ENCODE results near the gene CERS1.

The CERS1 gene

DNA sequence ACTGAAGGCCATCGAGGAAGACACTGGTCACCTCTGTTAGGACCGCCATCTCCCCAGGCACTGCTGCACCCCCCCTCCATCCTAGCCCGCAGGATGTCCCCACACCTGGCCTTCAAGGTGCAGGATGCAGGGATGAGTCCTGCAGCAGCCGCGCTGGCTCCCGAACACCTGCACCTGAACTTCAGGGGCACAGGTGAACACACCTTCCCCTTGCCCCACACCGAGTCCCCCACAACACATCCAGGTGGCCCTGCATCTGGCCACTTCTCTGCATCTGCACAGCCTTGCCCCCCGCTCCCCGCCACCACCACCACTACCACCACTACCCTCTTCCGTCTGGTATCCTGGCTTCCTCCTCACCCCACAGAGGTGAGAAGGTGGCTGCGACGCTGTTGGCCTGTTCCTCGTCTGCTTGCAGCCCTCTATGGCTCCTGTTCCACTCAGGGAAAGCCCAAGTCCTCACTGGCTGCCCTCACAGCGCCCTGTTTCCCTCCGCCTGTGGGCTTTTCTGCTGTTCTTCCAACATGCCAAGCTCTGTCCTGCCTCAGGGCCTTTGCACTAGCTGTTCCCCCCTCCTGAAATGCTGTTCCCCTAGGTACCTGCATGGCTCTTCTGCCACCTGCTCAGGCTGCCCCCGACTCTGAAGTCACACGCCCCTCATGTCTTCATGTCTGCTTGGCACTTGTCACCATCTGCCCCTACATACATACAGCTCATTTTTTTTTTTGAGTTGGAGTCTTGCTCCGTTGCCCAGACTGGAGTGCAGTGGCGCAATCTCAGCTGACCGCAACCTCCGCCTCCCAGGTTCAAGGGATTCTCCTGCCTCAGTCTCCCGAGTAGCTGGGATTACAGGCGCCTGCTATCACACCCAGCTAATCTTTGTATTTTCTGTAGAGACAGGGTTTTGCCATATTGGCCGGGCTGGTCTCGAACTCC lies 1.4 kb upstream of the CERS1 start:
- no peak for DNase-seq

DNA sequence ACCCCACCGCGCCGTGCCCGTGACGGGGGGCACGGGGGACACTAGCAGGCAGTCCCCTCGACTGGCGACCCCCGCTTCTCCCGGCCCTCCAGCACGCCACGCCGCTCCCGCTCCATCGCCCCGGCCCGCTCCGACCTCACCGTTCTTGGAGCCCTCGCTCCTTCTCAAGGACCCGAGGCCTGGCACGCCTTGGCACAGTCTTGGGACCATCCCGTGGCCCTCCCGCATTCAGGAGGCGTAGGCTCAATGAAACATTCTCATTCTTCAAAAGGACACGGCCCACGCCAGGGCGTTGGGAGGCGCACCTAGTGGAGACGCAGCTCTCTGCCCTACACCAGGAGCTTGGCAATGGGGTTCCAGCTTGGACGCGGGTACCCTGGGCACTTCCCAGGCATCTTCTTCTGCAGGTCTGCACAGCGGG lies 473 bp upstream of the CERS1 start:
- no peak for DNase-seq

DNA sequence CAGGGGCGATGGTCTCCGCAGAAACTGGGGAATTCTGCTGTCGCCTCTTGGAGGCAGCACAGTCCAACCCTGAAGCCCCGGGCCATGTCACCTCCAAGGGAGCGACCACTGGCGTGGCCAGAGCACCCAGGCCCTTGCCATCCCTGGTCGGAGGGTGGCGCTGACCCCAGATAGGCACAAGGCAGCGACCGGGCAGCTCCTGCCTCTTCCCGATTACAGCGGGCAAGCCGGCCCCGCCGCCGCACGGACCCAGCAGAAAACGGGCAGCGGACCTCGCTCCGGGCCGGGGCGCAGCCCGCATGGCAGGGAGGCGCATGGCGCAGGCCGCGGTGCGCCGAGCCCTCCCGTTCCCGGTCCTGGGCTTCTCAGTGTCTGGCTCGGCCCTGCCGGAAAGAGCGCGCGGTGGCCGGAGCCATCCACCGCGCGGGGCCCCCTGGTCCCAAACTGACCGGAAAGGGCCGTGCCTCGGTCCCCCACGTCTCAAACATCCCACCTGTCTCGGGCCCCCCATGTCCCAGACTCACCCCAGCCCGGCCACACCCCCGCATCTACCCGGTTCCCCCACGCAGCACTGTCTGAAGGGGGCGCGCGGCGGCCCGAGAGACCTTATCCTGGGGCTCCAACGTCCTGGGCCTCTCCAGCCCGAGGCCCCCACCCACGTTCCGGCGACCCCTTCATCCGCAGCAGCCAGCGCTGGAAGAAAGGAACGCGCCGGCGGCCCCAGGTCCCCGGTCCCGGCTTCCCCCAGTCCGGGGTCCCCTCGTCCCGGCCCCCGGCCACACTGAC lies 727 bp downstream of the CERS1 start:
- peak; percentile 92 for DNase-seq

DNA sequence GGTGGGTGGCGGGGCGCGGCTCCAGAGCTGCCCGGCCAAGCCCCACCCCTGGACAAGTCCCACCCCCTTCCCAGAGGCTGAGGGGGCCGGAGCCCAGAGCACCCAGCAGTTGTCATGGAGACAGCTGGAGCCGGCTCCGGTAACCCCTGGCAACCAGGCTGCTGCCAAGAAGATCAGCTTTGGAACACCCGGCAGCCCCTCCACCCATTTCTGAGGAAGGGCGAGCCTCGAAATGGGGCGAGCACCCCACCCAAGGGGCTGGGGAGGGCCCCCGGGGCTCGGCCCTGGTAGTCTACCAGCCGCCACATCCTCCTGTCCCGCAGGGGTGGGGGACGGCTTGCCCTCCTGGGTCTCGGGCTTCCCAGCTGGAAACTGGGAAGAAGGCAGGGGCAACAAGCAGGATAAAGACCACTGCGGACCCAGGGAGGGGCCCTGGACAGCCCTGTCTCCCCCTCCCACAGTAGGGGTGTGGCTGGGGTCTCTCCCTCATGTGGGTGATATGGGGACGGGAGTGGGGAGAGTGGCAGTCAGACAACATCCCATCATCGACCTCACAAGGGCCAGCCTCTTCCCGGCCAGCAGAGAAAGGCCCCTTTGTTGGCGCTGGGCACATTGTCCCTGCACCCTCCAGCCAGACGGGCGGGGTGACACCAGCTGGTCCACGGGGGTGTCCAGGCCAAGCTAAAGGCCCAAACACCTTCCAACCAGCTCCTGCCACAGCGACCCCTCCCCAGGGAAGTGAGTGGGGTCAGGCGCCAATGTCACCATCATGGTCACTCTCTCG lies 1.5 kb downstream of the CERS1 start:
- no peak for DNase-seq

DNA sequence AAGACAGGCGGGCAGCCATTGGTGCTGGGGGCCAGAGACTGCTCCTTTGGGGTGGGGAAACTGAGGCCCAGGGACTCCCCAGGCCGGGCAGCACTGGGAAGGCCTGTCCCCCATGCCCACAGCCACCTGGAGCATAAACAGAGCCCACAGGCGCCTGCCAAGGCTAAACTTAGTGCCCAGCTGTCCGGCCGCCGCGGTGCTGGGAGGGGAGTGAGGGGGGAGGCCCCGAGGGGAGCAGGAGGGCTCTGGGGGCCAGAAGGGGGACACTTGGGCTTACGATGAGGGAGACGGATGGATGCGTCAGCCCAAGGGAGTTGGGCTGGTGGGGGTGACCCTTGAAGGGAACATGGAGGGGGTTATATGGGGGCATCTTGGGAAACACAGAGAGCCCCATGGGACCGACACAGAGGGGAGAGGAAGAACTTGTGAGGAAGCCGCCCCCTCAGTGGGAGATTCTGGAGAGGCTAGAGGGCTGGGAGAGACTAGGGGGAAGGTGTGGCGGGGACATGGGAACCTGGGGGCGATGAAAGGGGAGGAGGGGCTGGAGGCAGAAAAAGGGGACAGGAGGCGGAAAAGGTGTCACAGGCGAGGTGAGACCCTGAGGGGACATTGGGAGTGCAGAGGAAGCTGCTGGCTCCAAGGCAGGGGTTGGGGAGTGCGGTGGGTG lies 2.2 kb downstream of the CERS1 start:
- no peak for DNase-seq

DNA sequence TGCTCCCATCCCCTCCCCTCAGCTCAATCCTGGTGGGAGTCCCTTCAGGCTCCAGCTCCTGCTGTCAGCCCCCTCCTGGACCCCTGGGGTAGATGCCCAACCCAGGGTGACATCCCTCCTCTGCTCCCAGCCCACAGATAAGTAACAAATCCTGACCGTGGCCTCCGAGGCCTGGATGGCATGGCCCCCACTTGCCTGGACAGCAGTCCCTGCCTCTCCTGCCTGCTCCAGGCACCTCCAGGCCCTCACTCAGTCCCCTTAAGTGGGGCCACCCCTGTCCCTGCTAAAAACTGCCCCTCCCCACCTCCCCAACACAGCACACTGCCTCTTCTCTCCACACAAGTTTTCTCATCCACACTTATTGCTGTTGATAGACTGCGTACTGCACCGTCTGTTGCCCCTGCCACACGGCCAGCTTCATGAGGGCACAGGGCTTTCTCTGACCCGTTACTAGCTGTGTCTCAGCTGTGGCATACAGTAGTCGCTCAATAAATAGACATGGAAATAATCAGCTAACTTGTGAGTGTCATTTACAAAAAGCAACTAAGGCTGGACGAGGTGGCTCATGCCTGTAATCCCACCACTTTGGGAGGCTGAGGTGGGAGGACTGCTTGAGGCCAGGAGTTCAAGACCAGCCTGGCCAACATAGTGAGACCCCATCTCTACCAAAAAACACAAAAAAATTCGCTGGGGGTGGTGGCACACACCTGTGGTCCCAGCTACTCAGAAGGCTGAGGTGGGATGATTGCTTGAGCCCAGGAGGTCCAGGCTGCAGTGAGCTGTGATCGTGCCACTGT lies 5.8 kb downstream of the CERS1 start:
- DNase-seq: no peak

DNA sequence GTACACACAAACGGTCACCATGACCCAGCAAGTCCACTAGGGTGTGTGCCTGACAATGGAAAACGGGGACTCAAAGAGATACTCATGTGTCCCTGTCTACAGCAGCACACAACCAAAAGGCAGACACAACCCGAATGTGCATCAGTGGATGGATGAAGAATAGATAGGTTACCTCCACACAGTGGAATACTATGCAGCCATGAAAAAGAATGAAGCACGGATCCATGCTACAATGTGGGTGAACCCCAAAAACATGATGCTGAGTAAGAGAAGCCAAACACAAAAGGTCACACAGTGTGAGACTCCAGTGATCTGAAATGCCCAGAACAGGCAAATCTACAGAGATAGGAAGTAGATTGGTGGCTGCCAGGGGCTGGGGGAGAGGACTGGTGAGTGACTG lies 9.0 kb downstream of the CERS1 start:
- no peak for DNase-seq

DNA sequence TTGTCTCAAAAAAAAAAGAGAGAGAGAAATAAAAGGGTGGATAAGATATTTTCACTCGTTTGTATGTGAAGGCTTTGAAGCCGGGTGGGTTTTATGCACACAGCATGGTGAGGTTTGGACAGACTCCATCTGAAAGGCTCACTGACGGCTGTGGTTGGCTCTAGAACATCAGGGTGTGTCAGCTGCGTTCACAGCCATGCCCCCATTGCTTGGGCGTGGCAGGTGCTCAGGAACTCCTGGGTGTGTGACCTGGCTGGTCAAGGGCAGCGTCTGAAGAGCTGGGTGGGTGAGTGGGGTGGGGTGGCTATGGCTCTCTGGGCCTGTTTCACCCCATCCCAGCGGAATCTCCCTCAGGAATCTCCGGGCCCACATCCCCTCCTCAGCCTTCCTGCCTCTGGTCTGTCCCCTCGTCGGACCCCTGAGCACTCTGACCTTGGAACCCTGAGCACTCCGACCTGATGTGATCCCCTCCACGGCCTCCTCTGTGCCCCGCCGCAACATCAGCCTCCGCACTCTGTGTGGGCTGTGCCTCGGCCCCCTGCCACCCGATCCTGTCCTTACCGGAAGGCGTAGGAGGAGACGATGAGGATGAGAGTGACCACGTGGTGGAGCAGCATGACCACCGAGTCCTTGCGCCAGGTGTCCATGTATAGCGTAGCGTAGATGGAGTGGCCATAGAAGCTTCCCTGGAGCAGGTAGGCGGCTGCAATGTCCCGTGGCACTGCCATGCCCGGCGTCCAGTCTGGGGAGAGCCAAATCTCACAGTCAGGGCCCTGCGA lies 12.2 kb downstream of the CERS1 start:
- no peak for DNase-seq

DNA sequence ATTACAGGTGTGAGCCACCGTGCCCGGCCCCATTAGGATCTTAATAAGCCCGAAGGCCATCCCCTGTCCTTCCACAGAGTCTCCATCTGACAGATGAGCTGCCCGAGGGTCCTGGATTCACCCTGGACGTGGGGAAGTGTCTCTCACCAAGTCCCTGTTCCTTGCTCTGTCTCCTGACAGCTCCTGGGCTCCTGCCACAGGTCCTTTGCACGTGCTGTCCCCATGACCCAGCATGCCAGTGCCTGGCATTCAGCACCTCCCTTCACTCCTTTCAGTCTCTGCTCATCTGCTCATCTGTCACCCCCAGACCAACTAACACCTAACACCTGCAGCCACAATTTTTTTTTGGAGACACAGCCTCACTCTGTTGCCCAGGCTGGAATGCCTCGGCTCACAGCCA lies 14.5 kb downstream of the CERS1 start:
- DNase-seq: no peak

DNA sequence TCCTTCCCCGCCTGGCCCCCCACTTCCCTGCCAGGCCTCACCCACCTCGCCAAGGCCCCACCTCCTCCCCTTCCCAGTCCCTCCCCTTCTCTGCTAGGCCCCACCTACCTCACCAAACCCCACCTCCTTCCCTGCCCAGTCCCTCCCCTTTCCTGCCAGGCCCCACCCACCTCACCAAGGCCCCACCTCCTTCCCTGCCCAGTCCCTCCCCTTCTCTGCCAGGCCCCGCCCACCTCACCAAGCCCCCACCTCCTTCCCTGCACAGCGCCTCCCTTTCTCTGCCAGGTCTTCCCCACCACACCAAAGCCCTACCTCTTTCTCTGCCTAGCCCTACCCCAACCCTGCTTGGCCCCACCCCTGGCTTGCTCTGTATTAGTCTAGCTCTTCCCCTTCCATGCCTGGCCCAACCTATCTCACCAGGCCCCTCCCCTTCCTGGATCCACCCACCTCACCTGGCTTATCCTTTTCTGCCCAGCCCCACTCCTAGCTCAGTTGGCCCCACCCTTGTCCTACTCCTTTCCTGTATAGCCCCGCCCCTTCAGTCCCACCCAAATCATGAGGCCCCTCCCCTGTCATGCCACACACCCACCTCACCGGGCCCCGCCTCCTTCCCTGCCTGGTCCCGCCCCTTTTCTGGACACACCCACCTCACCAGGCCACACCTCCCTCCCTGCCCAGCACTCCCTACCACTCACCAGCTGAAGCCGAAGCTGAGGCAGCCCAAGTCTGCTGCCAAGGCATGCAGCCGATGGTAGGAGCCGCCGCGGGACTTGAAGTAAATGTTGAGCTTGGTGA lies 16.2 kb downstream of the CERS1 start:
- peak; percentile 69 for DNase-seq

DNA sequence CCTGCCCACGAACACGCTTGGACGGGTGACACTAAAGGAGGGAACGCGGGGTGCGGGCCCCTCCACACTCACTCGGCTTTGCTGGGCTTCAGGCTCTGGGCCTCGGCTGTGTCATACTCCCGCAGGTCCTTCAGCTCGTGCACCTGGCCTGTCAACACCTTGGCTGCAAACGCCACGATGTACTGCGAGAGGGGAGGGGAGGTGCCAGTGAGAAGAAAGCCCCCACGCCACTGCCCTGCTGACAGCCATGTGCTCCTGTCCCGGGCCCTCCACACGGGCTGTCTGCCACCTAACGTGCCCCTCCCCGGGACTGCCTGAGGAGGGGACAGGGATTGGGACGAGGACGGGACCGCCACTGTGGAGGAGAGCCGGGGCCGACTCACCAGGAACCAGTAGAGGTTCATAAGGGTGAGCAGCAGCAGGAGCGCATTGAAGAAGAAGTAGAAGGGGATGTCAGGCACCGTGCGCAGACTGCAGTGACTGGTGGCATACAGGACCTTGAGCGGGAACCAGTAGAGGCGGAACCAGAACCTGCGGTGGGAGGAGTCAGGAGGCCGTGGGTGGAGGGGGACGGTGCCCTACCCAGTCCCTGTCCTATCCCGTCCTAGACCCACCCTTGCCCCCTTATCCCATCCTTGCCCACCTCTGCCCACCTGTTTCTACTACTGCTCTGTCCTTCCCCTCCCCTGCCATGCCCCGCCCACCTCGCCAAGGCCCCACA lies 16.9 kb downstream of the CERS1 start:
- no peak for DNase-seq

DNA sequence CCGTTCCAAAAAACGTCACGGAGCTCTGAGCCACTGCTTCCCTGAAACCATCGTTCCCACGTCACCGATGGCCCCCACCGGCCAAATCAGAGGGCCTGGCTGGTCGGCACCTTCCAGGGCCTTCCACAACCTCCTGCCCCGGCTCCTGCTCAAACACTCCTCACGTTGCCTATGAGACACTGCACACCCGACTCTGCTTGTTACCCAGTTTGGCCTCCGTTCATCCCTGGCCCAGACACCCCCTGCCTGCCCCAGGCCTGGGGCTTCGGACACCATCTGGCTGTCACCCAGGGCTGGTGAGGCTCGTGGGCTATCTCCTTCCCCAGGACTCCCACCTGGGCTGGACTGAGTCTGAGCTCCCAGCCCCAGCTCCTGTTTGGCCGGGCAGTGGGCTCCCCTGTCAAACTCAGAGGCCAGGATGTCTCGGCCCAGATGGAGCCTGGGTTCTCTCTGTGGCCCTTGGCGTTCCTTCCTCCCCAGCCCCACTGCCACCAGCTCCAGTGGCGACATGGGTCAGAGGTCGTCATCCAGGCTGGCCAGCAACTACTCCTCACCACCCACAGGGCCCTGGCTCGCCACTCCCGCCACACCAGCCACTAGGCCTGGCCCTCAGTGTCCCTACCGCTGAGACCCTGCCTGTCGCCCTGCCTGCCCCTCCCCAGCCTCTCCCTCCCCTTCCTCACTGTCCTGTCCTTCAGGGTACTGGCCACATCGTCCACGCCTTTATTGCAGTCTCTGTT lies 17.7 kb downstream of the CERS1 start:
- DNase-seq: no peak

DNA sequence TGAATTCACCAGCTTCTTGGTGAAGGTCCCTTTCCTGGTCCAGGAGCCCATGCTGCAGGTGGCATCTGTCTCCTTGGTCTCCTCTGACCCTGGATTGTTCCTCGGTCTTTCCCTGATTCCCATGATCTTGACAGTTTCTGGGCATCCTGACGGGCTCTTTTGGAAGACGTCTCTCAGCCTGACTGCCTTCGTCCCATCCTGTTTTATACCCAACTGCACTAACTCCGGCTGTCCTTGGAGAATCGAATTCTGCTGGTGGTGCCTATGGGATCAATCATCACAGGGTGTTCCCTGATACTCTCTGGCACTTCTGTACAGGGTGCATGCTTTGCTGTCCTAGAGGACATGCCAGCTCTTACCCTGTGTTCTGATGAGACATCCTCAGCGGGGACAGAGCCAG lies 19.1 kb downstream of the CERS1 start:
- no peak for DNase-seq

DNA sequence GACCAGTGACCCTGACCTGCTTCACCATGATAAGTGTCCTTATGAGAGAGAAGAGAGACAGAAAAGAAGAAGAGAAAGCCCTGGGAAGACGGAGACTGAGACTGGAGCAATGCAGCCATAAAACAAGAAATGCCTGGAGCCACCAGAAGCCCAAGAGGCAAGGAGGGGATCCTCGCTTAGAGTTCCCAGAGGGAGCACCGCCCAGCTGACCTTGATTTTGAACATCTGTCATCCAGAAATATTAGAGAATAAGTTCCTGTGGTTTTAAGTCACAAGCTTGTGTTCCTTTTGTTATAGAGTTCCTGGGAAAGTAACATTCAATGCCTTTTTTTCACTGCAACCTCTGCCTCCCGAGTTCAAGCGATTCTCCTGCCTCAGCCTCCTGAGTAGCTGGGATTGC lies 20.2 kb downstream of the CERS1 start:
- no peak for DNase-seq

DNA sequence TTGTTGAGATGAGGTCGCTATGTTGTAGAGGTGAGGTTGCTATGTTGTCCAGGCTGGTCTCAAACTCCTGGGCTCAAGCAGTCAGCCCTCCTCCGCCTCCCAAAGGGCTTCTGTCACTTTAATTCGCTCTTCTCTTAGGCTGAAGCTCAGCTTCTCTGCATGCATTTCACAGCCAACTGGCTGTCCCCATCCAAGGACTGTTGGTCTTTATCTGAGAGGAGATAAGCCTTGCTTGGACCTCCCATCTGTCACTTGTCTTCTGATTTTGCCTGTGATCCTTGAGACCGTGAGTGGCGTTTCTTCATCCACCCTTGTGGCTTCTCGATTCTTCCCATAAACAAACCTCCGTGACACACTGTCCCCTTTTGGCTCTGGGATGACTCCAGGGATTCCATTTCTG lies 24.4 kb downstream of the CERS1 start:
- DNase-seq: no peak

DNA sequence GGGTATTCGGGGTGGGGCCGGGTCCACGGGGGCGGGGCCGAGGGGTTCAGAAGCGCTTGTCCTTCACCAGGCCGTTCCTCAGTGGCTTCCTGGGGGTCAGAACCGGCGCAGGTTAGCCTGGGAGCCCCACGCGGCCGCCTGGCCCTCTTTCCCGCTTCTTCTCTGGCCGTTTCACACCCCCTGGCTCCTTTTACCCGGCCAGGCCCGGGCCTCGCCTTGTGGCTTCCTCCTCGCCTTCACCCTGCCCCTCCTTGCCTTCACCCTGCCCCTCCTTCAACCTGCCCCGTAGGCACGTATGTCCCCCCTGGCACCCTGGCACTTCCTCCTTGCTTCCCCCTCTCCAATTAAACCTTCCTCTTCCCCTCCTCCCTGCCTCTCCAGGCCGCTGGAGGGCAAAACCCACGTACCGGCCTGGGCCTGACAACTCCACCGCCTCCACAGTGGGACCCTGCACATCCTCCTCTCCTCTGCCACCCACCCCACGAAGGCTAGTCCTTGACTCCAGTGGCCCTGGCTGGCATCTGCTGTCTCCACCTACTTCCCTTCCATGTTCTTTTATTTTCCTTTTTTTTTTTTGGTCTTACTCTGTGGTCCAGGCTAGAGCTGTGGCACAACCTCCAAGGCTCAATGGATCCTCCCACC lies 25.3 kb downstream of the CERS1 start:
- no peak for DNase-seq

DNA sequence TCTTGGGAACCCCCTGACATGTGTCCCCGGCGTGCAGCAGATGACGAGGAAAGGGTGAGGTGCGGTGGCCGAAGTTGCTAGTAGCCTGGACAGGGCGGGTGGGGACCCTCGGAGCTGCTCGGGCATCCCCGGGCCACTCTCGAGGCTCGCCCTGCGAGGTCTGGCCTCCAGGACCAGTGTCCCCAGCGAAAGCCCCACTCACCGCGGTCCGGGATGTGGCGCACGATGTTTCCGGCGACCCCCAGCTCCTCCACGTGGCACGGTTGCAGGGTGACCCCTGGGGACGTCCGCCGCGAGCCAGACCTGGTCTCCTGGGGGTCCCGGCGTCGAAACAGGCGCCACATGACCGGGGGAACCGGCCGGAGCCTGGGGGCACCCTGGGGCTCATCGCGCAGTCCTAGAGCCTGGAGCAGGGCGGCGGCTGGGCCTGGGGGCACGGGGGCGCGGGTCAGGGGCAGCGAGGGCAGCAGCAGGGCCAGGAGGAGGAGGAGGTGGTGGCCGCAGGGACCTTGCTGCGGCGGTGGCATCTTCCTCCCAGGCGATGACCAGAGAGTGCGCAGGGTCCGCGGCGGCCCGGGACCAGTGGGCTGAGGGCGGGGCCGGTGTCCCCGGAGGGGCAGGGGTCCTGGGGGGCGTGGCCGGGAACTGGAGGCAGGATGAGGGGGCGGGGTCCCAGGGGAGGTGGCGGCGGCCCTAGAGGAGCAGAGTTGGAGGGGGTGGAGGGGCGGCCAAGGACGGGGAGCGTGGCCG lies 26.0 kb downstream of the CERS1 start:
- no peak for DNase-seq
